Naive thymus-derived CD4-positive, alpha-beta T cell (primary cell): ENCODE data around the gene TSPAN14. TPM values are rescaled to one million over a fixed set of nuclear protein-coding genes. Genes with fewer than 3 reads are reported as not detected.

Experiments
- ATAC-seq: fragments of 150-1000 bp; cut with Tn5 transposase; 2 replicates; pipeline ENCODE4 v1.10.0; 2021; ENCODE audit warnings: mild to moderate bottlenecking, moderate library complexity
- CTCF ChIA-PET: fragments of 350-600 bp; sonication (Branson Sonifier 250); formaldehyde crosslinking; loops from one replicate; lab custom pipeline; 2021; ENCODE audit warnings: antibody characterized with exemption; lab: Charles Lee
- POLR2A ChIA-PET: fragments of 350-600 bp; sonication (Branson Sonifier 250); formaldehyde crosslinking; loops from one replicate; lab custom pipeline; 2021; ENCODE audit warnings: antibody characterized with exemption, inconsistent platforms; lab: Charles Lee
- DNase-seq, 9 donors: peaks; one replicate each; pipeline versions ENCODE4 v3.0.0 to v3.0.0-alpha.2; 2020 to 2022; ENCODE audit warnings: mixed read lengths in 1 of 9
- H3K27ac ChIP-seq: one replicate; pipeline ENCODE4 v1.7.0; 2013; ENCODE audit warnings: mild to moderate bottlenecking, low read depth, low read length, moderate library complexity
- H3K27me3 ChIP-seq, 2 donors: one replicate each; pipeline ENCODE4 v1.7.0; 2013; ENCODE audit warnings: low read length in 2 of 2, mild to moderate bottlenecking in 2 of 2, moderate library complexity in 2 of 2; ENCODE audit not compliant: control insufficient read depth in 2 of 2, insufficient read depth in 2 of 2
- H3K36me3 ChIP-seq, 3 experiments: 1 replicate in 2 of 3; 2 replicates in 1 of 3; pipeline ENCODE4 v1.7.0; 2013; ENCODE audit warnings: low read length in 3 of 3, mild to moderate bottlenecking in 3 of 3, moderate library complexity in 1 of 3; ENCODE audit not compliant: insufficient read depth in 3 of 3, control insufficient read depth in 2 of 3
- H3K4me1 ChIP-seq, 2 donors: one replicate each; pipeline ENCODE4 v1.7.0; 2013; ENCODE audit warnings: low read length in 2 of 2, mild to moderate bottlenecking in 2 of 2, moderate library complexity in 1 of 2; ENCODE audit not compliant: control insufficient read depth in 2 of 2, insufficient read depth in 2 of 2
- H3K4me3 ChIP-seq: 2 replicates; pipeline ENCODE4 v1.7.0; 2013; ENCODE audit warnings: mild to moderate bottlenecking, low read length
- H3K9me3 ChIP-seq, 3 experiments: 1 replicate in 2 of 3; 2 replicates in 1 of 3; pipeline ENCODE4 v1.7.0; 2013; ENCODE audit warnings: low read length in 3 of 3; ENCODE audit not compliant: control insufficient read depth in 2 of 3
- H3K27ac Mint-ChIP-seq, 9 donors: one replicate each; pipeline ENCODE4 v1.8.0; 2020 to 2022; ENCODE audit warnings: mixed read lengths in 9 of 9, mild to moderate bottlenecking in 8 of 9, moderate library complexity in 5 of 9, inconsistent platforms in 2 of 9
- H3K27me3 Mint-ChIP-seq, 5 donors: one replicate each; pipeline ENCODE4 v1.8.0; 2021 to 2022; ENCODE audit warnings: mixed read lengths in 5 of 5, mild to moderate bottlenecking in 1 of 5
- H3K36me3 Mint-ChIP-seq, 5 donors: one replicate each; pipeline ENCODE4 v1.8.0; 2020 to 2022; ENCODE audit warnings: mixed read lengths in 5 of 5, mild to moderate bottlenecking in 3 of 5, inconsistent platforms in 1 of 5
- H3K4me1 Mint-ChIP-seq, 7 donors: one replicate each; pipeline ENCODE4 v1.8.0; 2020 to 2022; ENCODE audit warnings: mixed read lengths in 7 of 7, mild to moderate bottlenecking in 3 of 7, inconsistent platforms in 1 of 7
- H3K4me3 Mint-ChIP-seq, 10 donors: one replicate each; pipeline ENCODE4 v1.8.0; 2020 to 2022; ENCODE audit warnings: mild to moderate bottlenecking in 10 of 10, mixed read lengths in 10 of 10, moderate library complexity in 6 of 10, inconsistent platforms in 2 of 10
- H3K9me3 Mint-ChIP-seq, 11 donors: one replicate each; pipeline ENCODE4 v1.8.0; 2020 to 2022; ENCODE audit warnings: mixed read lengths in 11 of 11, mild to moderate bottlenecking in 4 of 11, inconsistent platforms in 1 of 11, moderate library complexity in 1 of 11
- intact Hi-C, 2 donors: fragments of 100-400 bp; cut with micrococcal nuclease; formaldehyde crosslinking; loops; one replicate each; pipeline ENCODE4 v1.15.1; 2023
- polyA plus RNA-seq, 2 donors: library from polyadenylated mRNA; unstranded; fragments of 300-500 nt; fragmentation: Illumina TruSeq; gene quantifications; one replicate each; pipeline ENCODE4 v1.2.3, GENCODE V29; 2021
- total RNA-seq, 6 experiments: library from RNA in 5 of 6; stranded (reverse) in 5 of 6; gene quantifications; 1 replicate in 5 of 6; 2 replicates in 1 of 6; pipeline ENCODE4 v1.2.3 and lab custom pipeline; 2021 to 2026

Gene TSPAN14
- total and polyA plus RNA-seq, 7 experiments from 2014 or later: 135 to 386 (median 161) TPM

GRCh38 chr10:80492848-80493521 is 38.9 kb downstream of the TSPAN14 start:
- peak overlapping the region; percentile 65 to 99 (median 87) for H3K27ac Mint-ChIP-seq
- POLR2A ChIA-PET: interaction anchor here (0.6 to 14.6 kb wide), 6 partner anchors 8 to 115 kb away, joined by 3 to 608 read pairs (median 8); no protein-coding TSS in a partner anchor
- Histone ChIP-seq H3K36me3 (peaks cover 0 to 34% (median 6%) of the 10 kb centered on the region in 3 experiments), H3K4me3 (peak overlapping the region; percentile 2), H3K9me3 (no peaks in the 10 kb centered on the region), H3K27me3 (no peaks in the 10 kb centered on the region), H3K4me1 (peaks cover 93 to 98% of the 10 kb centered on the region in 2 donors), H3K27ac (peak overlapping the region; percentile 60)
- CTCF ChIA-PET: interaction anchor here (0.6 to 1.2 kb wide), 4 partner anchors 12 to 115 kb away, joined by 3 to 14 read pairs (median 4); no protein-coding TSS in a partner anchor
- no peak for DNase-seq
- peaks cover 0 to 13% (median 7%) of the 10 kb centered on the region in 11 donors for H3K9me3 Mint-ChIP-seq
- intact Hi-C loops: loop anchor here in 1 of 2 donors (1.0 kb wide), 1 partner anchor 8 kb away; no protein-coding TSS in a partner anchor
- peaks cover 89 to 100% (median 98%) of the 10 kb centered on the region in 7 donors for H3K4me1 Mint-ChIP-seq
- H3K4me3 Mint-ChIP-seq: peak overlapping the region; percentile 58 to 85 (median 74)
- ATAC-seq: no peak
- H3K27me3 Mint-ChIP-seq: no peaks in the 10 kb centered on the region
- H3K36me3 Mint-ChIP-seq: peaks cover 27 to 77% (median 60%) of the 10 kb centered on the region in 5 donors

- ATAC-seq: peak; percentile 65
- H3K36me3 ChIP-seq: peaks cover 0 to 34% (median 6%) of the 10 kb centered on the region in 3 experiments
- peak in 6 of 9 donors; percentile 46 to 65 (median 52) for DNase-seq
- CTCF ChIA-PET: interaction anchor here (0.6 to 1.2 kb wide), 6 partner anchors 11 to 165 kb away, joined by 3 to 14 read pairs (median 4); no protein-coding TSS in a partner anchor
- H3K4me3 ChIP-seq: peak overlapping the region; percentile 2
- Mint-ChIP-seq H3K4me3 (peak overlapping the region; percentile 58 to 85 (median 74)), H3K27ac (peak overlapping the region; percentile 65 to 99 (median 87)), H3K4me1 (peaks cover 89 to 100% (median 98%) of the 10 kb centered on the region in 7 donors), H3K36me3 (peaks cover 27 to 82% (median 60%) of the 10 kb centered on the region in 5 donors), H3K27me3 (no peaks in the 10 kb centered on the region), H3K9me3 (peaks cover 0 to 13% (median 7%) of the 10 kb centered on the region in 11 donors)
- intact Hi-C loops: loop anchor here in 1 of 2 donors (1.0 kb wide), 1 partner anchor 8 kb away; no protein-coding TSS in a partner anchor
- no peaks in the 10 kb centered on the region for H3K9me3 ChIP-seq
- H3K4me1 ChIP-seq: peaks cover 93 to 98% of the 10 kb centered on the region in 2 donors
- H3K27me3 ChIP-seq: no peaks in the 10 kb centered on the region
- peak overlapping the region; percentile 60 for H3K27ac ChIP-seq
- POLR2A ChIA-PET: interaction anchor here (0.8 to 14.6 kb wide), 5 partner anchors 7 to 43 kb away, joined by 3 to 608 read pairs (median 9); no protein-coding TSS in a partner anchor
These were observed 39.5 kb downstream of the TSPAN14 start for GRCh38 chr10:80493522-80494051.

- Histone ChIP-seq H3K27ac (peak overlapping the region; percentile 59), H3K9me3 (no peaks in the 10 kb centered on the region), H3K36me3 (peaks cover 0 to 7% (median 0%) of the 10 kb centered on the region in 3 experiments), H3K4me1 (peaks cover 93 to 98% of the 10 kb centered on the region in 2 donors), H3K27me3 (no peaks in the 10 kb centered on the region), H3K4me3 (no peak overlapping the region)
- Mint-ChIP-seq H3K9me3 (peaks cover 0 to 10% (median 6%) of the 10 kb centered on the region in 11 donors), H3K4me3 (peak overlapping the region; percentile 76 to 92 (median 82)), H3K36me3 (peaks cover 11 to 67% (median 37%) of the 10 kb centered on the region in 5 donors), H3K27me3 (no peaks in the 10 kb centered on the region), H3K27ac (peak overlapping the region; percentile 67 to 99 (median 89)), H3K4me1 (peaks cover 86 to 100% (median 97%) of the 10 kb centered on the region in 7 donors)
- CTCF ChIA-PET: interaction anchor here (1.2 to 21.4 kb wide), 3 partner anchors 9 to 40 kb away, joined by 4 to 839 read pairs (median 5); partner anchors contain the start of gene TSPAN14
- POLR2A ChIA-PET: interaction anchor here (0.9 to 11.4 kb wide), 4 partner anchors 9 to 39 kb away, joined by 4 to 582 read pairs (median 98); partner anchors contain the start of gene TSPAN14
- DNase-seq: no peak
- intact Hi-C loops: loop anchor here (1.0 kb wide), 2 partner anchors 8 kb away; no protein-coding TSS in a partner anchor
- no peak for ATAC-seq
These were observed 42.6 kb downstream of the TSPAN14 start for GRCh38 chr10:80496555-80497172.

- ATAC-seq: peak; percentile 10
- intact Hi-C loops: loop anchor here (1.0 to 2.0 kb wide), 2 partner anchors 9 to 13 kb away; no protein-coding TSS in a partner anchor
- Histone ChIP-seq H3K36me3 (no peaks in the 10 kb centered on the region), H3K27me3 (no peaks in the 10 kb centered on the region), H3K4me1 (peaks cover 92 to 98% of the 10 kb centered on the region in 2 donors), H3K4me3 (peak overlapping the region; percentile 11), H3K9me3 (no peaks in the 10 kb centered on the region), H3K27ac (peak overlapping the region; percentile 59)
- Mint-ChIP-seq H3K9me3 (peaks cover 0 to 10% (median 6%) of the 10 kb centered on the region in 11 donors), H3K36me3 (peaks cover 11 to 68% (median 36%) of the 10 kb centered on the region in 5 donors), H3K27me3 (no peaks in the 10 kb centered on the region), H3K4me3 (peak overlapping the region; percentile 76 to 92 (median 82)), H3K27ac (peak overlapping the region; percentile 85 to 99 (median 90)), H3K4me1 (peaks cover 86 to 100% (median 97%) of the 10 kb centered on the region in 7 donors)
- POLR2A ChIA-PET: interaction anchor here (0.9 to 11.4 kb wide), 5 partner anchors 9 to 40 kb away, joined by 3 to 582 read pairs (median 14); partner anchors contain the start of gene TSPAN14
- CTCF ChIA-PET: interaction anchor here (1.0 to 21.4 kb wide), 7 partner anchors 8 to 41 kb away, joined by 3 to 839 read pairs (median 5); partner anchors contain the start of gene TSPAN14
- peak in 1 of 9 donors; percentile 16 for DNase-seq
These were observed 43.3 kb downstream of the TSPAN14 start for GRCh38 chr10:80497187-80498077.

- POLR2A ChIA-PET: interaction anchor here (1.0 to 11.4 kb wide), 5 partner anchors 11 to 116 kb away, joined by 3 to 582 read pairs (median 3); partner anchors contain the start of gene TSPAN14
- peak overlapping the region; percentile 59 for H3K27ac ChIP-seq
- H3K4me1 Mint-ChIP-seq: peaks cover 89 to 100% (median 98%) of the 10 kb centered on the region in 7 donors
- peak overlapping the region; percentile 33 for H3K4me3 ChIP-seq
- H3K9me3 ChIP-seq: no peaks in the 10 kb centered on the region
- peaks cover 93 to 99% of the 10 kb centered on the region in 2 donors for H3K4me1 ChIP-seq
- H3K27ac Mint-ChIP-seq: peak overlapping the region; percentile 85 to 99 (median 90)
- CTCF ChIA-PET: interaction anchor here (1.0 to 21.4 kb wide), 6 partner anchors 8 to 42 kb away, joined by 3 to 839 read pairs (median 5); partner anchors contain the start of gene TSPAN14
- H3K36me3 Mint-ChIP-seq: peaks cover 11 to 68% (median 36%) of the 10 kb centered on the region in 5 donors
- H3K9me3 Mint-ChIP-seq: peaks cover 0 to 10% (median 6%) of the 10 kb centered on the region in 11 donors
- no peaks in the 10 kb centered on the region for H3K36me3 ChIP-seq
- ATAC-seq: peak; percentile 17
- intact Hi-C loops: loop anchor here (1.0 to 2.0 kb wide), 2 partner anchors 10 to 13 kb away; no protein-coding TSS in a partner anchor
- no peaks in the 10 kb centered on the region for H3K27me3 Mint-ChIP-seq
- peak overlapping the region; percentile 76 to 92 (median 82) for H3K4me3 Mint-ChIP-seq
- no peak for DNase-seq
- H3K27me3 ChIP-seq: no peaks in the 10 kb centered on the region
These were observed 44.1 kb downstream of the TSPAN14 start for GRCh38 chr10:80498078-80498832.
